Measurements from ENCODE around the gene ZNF668.

Gene ZNF668

DNA sequence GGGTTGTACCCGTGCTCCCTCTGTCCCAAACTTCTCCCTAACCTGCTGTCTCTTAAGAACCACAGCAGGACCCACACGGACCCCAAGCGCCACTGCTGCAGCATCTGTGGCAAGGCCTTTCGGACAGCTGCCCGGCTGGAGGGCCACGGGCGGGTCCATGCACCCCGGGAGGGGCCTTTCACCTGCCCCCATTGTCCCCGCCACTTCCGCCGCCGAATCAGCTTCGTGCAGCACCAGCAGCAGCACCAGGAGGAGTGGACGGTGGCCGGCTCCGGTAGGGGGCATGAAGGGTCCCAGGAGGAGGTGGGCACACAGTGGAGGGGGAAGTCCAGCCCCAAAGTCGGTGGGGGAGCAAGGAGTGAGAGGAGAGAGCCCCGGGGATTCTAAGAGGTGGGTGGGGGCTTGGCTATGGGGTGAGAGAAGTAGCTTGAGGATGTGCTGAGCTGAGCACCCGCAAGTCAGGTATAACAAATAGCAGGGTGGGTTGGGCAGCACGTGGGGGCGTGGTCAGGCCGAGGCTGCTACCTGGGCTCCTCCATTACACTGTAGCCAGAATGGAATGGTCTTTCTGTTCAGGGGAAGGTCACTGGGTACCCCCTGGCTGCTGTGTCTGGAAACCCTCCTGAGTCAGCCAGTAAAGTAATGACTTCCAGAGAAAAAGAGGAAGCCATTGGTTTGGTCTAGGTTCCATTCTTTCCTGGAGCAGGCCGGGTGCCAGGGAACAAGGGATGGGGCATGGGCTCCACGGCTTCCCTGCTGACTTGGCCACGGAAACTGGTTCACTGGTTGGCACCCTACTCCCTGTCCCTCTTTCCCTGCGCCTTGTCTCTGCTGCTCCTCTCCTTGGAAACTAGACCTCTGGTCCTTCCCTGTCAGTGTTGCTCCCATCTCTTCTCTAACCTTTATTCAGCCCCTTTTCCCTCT is 7.7 kb upstream of the ZNF668 start:
- DNase-seq (ENCODE audit: low read depth in 2 of 2): no peak

DNA sequence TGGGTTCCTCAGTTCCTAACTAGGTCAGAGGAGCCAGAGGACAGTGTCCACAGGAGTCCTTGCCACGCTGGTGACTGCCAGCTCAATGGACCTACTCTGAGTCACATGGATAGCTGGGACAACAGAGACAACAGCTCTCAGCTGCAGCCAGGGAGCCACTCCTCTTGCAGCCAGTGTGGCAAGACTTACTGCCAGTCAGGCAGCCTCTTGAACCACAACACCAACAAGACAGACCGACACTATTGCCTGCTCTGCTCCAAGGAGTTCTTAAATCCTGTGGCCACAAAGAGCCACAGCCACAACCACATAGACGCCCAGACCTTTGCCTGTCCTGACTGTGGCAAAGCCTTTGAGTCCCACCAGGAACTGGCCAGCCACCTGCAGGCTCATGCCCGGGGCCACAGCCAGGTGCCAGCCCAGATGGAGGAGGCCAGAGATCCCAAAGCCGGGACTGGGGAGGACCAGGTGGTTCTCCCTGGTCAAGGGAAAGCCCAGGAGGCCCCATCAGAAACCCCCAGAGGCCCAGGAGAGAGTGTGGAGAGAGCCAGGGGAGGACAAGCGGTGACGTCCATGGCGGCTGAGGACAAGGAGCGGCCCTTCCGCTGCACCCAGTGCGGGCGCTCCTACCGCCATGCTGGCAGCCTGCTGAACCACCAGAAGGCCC is 6.8 kb upstream of the ZNF668 start:
- no peak for DNase-seq (ENCODE audit: low read depth in 2 of 2)

DNA sequence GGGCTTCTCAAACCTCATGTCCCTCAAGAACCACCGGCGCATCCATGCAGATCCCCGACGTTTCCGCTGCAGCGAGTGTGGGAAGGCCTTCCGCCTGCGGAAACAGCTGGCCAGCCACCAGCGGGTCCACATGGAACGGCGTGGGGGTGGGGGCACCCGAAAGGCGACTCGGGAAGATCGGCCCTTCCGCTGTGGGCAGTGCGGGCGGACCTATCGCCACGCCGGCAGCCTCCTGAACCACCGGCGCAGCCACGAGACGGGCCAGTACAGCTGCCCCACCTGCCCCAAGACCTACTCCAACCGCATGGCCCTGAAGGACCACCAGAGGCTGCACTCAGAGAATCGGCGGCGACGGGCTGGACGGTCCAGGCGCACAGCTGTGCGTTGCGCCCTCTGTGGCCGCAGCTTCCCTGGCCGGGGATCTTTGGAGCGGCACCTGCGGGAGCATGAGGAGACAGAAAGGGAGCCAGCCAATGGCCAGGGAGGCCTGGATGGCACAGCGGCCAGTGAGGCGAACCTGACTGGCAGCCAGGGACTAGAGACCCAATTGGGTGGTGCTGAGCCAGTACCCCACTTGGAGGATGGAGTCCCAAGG is 6.1 kb upstream of the ZNF668 start:
- no peak for DNase-seq (ENCODE audit: low read depth in 2 of 2)

DNA sequence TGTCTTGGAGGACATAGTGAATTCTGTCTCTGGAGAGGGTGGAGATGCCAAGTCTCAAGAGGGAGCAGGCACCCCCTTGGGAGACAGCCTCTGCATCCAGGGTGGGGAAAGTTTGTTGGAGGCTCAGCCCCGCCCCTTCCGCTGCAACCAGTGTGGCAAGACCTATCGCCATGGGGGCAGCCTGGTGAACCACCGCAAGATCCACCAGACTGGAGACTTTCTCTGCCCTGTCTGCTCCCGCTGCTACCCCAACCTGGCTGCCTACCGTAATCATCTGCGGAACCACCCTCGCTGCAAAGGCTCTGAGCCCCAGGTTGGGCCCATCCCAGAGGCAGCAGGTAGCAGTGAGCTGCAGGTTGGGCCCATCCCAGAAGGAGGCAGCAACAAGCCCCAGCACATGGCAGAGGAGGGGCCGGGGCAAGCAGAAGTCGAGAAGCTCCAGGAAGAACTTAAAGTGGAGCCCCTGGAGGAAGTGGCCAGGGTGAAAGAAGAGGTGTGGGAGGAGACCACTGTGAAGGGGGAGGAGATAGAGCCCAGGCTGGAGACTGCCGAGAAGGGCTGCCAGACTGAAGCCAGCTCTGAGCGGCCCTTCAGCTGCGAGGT is 5.4 kb upstream of the ZNF668 start:
- no peak for DNase-seq (ENCODE audit: low read depth in 2 of 2)

DNA sequence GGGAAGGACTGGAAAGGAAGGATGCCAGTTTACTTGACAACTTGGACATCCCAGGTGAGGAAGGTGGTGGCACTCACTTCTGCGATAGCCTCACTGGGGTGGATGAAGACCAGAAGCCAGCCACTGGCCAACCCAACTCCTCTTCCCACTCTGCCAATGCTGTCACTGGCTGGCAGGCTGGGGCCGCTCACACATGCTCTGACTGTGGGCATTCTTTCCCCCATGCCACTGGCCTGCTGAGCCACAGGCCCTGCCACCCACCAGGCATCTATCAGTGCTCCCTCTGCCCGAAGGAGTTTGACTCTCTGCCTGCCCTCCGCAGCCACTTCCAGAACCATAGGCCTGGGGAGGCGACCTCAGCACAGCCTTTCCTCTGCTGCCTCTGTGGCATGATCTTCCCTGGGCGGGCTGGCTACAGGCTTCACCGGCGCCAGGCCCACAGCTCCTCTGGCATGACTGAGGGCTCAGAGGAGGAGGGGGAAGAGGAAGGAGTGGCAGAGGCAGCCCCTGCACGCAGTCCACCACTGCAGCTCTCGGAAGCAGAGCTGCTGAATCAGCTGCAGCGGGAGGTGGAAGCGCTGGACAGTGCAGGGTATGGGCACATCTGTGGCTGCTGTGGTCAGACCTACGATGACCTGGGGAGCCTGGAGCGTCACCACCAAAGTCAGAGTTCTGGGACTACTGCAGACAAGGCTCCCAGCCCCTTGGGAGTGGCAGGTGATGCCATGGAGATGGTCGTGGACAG is 4.7 kb upstream of the ZNF668 start:
- DNase-seq (ENCODE audit: low read depth in 2 of 2): no peak

DNA sequence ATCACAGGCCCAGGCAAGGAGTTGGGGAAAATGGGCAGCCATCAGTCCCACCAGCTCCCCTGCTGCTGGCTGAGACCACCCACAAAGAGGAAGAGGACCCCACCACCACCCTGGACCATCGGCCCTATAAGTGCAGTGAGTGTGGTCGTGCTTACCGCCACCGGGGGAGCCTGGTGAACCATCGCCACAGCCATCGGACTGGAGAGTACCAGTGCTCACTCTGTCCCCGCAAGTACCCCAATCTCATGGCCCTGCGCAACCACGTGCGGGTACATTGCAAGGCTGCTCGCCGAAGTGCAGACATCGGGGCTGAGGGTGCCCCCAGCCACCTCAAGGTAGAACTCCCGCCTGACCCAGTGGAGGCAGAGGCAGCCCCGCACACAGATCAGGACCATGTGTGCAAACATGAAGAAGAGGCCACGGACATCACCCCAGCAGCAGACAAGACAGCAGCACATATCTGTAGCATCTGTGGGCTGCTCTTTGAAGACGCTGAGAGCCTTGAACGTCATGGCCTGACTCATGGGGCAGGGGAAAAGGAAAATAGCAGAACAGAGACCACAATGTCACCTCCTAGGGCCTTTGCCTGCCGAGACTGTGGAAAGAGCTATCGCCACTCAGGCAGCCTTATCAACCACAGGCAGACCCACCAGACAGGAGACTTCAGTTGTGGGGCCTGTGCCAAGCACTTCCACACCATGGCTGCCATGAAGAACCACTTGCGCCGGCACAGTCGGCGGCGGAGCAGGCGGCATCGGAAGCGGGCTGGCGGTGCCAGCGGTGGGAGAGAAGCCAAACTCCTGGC is 3.8 kb upstream of the ZNF668 start:
- no peak for DNase-seq (ENCODE audit: low read depth in 2 of 2)

DNA sequence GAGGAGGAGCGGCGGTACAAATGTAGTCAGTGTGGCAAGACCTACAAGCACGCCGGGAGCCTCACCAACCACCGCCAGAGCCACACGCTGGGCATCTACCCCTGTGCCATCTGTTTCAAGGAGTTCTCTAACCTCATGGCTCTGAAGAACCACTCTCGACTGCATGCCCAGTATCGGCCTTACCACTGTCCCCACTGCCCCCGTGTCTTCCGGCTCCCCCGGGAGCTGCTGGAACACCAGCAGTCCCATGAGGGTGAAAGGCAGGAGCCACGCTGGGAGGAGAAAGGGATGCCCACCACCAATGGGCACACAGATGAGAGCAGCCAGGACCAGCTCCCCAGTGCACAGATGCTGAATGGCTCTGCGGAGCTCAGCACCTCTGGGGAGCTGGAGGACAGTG is 3.0 kb upstream of the ZNF668 start:
- no peak for DNase-seq (ENCODE audit: low read depth in 2 of 2)

DNA sequence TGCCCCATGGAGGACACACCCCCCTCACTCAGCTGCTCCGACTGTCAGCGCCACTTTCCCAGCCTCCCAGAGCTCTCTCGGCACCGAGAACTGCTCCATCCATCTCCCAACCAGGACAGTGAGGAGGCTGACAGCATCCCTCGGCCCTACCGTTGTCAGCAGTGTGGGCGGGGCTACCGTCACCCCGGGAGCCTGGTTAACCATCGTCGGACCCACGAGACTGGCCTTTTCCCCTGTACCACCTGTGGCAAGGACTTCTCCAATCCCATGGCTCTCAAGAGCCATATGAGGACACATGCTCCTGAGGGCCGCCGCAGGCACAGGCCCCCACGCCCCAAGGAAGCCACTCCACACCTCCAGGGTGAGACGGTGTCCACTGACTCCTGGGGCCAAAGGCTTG is 2.3 kb upstream of the ZNF668 start:
- DNase-seq (ENCODE audit: low read depth in 2 of 2): no peak

DNA sequence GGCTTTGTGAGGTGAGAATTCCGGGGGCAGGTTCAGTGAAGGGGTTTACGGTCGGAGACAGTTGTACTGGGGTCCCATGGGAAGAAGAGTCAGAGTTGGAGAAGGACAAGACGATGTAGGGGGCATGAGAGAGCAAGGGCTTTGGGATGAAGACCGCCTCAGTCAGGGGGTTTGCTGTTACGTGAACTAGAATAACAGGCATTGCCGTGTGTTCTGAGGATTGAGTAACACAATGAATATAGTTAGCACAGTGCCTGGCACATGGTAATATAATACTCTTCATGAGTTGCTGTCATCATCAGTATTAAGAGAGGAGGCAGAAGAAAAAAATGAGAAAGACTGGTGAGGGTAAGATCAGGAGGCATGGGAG is 759 bp upstream of the ZNF668 start:
- DNase-seq (ENCODE audit: low read depth in 2 of 2): no peak

DNA sequence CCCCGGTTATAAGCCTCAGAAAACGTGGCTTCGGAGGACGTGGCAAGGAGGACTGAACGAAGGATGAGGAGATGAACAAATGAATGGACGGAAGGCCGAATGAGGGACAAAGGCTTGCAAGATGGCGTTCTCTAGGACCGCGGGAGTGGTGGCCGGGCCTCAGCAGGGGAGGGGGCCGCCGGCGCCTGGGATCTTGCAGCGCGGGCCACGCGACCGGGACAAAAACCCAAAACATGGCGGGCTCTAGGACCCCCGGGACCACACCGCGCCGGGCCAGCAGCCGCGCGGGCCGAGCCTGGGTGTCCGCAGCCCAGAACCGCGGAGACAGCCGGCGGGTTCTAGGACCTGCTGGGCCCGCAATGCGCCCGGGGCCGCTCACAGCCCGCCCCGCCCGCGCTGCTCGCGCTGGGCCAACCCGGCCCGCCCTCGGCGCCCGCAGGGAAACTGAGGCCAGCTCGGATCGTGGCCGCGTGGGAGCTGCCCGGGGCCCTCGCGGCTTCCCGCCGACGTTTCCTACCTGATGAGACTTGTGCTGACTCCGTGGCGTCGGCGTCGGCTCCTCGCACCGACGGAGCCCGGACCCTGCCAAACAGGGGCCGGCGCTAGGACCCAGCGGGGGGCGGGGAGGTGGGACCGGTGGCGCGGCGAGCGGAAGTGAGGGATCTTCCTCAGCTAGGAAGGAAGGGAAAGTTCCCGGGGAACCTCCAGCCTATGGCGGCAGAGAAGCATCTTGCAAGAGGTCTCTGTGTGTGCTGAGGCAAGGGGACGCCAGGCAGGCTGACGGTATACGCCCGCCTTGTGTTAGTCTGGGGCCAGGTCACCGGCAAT is 684 bp downstream of the ZNF668 start:
- DNase-seq (ENCODE audit: low read depth in 2 of 2): peak; percentile 73 to 76

DNA sequence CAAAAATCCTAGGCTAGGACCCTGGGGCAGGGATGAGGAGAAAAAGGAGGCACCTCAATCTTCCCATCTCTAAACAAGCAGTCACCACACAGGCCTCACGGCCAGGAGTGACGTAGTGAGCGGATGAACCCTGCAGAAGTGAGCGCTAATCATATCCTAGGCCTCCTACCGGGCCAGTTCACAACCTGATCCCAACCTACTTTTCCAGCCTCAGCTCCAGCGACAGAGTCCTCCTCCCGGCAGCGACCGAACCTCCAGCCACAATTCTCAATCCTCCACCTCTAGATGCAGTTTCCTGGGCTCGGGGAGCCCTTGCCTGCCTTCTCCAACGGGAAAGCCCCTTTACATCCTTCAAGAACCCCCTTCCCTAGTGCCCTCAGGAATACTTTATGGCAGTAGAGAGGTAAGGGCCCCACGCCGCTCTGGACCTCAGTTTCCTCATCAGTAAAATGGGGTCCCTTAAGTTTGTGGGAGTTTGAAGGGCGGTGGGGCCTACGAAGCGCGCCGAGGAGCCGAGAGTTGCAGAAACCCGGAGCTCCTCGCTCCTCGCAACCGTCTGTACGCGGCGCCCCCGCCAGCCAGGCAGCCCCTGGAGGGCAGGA is 1.4 kb downstream of the ZNF668 start:
- DNase-seq (ENCODE audit: low read depth in 2 of 2): no peak

DNA sequence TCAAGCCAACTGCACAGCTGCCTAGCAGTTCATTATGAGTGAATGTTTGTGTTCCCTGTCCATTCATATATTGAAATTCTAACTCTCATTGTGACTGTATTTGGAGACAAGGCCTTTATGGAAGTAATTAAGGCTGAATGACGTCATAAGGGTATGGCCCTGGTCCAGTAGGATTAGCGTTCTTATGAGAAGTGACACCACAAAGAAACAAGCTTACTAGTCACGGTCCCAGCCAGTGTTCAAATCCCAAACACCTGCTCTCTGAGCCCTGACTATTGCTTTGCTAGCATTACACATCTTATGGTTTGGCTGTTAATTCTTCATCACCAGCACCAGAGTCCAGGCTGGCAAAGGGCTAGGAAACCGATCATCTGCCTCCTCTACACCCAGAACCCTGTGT is 2.2 kb downstream of the ZNF668 start:
- peak; percentile 78 to 79 for DNase-seq (ENCODE audit: low read depth in 2 of 2)

DNA sequence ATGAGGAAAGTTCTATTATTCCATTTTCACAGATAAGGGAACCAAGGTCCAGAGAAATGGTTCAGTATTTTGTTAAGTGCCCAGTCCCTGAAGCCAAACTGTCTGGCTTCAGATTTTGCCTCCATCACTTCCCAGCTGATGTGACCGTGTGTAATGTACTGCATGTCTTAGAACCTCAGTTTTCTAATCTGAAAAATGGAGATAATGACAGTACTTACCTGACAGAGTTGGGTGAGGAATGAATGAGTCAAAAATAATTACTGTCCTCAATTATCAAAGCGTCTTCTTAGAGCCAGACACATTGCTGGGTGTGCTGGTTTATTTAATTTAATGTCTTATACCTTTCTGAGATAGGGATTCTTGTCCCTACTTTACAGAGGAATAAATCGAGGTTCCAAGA is 6.7 kb downstream of the ZNF668 start:
- DNase-seq (ENCODE audit: low read depth in 2 of 2): no peak

DNA sequence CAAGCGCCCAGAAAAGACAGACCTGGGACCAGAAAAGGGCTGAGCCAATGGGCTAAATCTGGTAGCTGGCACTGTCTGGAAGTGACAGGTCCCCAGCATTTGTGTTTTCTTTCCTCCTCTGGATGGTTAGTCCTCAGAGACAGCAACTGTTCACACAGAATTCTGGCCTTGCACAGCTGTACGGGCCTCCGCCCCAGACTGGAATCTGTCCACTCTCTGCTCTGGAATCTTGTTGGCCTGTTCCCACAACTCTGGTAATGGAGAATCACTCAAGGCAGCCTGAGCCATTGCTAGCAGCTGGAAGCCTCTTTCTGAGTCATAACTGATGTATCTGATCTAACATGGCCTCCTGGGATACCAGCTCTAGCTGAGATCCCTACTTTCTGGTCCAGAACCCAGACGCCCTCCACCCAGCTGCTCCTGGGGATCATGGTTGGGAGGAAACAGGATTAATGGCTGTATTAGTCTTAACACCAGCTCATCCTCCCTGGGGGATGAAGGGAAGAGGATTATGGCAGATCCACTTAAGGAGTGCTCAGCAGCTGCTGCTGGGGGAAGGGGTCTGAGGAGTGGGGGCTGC is 9.1 kb downstream of the ZNF668 start:
- DNase-seq (ENCODE audit: low read depth in 2 of 2): peak; percentile 88 to 89

DNA sequence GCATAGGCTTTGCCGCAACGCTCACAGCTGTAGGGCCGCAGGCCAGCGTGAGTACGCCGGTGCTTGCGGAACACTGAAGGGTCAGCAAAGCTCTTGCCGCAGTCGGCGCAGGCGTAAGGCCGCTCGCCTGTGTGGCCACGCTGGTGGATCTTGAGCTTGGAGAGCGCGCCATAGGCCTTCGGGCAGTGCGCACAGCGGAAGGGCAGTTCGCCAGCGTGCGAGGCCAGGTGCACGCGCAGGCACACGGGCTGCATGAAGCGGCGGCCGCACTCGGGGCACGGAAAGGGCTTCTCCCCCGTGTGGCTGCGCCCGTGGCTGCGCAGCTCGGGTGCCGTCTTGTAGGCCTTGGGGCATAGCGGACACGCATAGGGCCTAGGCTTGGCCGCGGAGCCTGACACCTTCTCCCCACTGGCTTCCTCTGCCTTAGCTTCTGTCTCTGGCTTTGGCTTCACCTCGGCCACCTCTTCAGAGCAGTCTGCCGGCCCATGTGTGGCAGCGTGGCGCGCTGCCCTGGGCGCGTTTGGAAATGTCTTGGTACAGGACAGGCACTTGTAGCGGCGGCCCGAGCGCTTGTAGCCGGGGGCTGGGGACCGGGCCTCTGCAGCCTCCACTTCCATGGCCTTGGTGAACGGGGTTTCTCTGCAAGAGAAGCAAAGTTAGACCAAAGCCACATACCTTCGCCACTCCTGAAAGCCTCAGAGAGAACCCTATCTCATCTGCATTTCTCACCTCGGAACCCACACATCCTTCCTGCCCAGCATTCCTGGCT is 10.0 kb downstream of the ZNF668 start:
- DNase-seq (ENCODE audit: low read depth in 2 of 2): no peak

DNA sequence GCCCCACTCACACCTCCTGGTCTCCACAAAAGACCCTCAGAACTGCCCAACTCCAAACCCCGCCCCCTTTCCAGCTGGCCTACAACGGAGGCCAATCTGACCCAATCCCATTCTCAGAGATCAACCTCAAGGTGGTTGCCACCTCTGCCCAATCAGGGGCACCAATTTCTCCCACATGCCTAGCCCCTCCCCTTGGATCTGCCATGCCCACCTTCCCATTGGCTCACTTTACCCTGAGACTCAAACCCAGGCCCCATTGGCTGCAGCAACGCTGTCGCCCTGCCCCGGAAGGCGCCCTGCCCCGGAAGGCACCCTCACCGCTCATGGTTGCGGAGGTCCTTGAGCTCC is 10.6 kb downstream of the ZNF668 start:
- DNase-seq (ENCODE audit: low read depth in 2 of 2): no peak

DNA sequence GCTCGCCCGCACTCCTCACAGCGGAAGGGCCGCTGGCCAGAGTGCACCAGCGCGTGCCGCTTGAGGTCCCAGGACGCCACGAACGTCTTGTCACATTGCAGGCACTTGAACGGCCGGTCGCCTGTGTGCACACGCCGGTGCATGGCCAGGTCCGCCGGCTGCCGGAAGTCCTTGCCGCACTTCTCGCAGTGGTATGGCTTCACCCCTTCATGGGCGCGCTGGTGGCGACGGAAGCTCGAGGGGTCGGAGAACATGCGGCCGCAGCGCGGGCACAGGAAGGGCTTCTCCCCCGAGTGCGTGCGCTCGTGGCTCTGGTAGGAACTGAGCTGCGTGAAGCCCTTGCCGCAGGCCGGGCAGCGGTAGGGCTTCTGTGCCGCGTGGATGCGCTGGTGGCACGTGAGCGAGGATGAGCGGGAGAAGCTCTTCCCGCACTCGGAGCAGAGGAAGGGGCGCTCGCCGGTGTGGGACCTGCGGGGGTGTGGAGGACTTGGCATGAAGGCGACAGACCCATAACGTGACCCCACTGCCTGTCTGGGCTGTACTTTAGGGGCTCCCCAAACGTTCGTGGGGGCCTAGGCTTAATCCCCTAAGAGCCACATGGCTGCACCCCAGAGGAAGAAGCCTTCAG is 12.1 kb downstream of the ZNF668 start:
- no peak for DNase-seq (ENCODE audit: low read depth in 2 of 2)

DNA sequence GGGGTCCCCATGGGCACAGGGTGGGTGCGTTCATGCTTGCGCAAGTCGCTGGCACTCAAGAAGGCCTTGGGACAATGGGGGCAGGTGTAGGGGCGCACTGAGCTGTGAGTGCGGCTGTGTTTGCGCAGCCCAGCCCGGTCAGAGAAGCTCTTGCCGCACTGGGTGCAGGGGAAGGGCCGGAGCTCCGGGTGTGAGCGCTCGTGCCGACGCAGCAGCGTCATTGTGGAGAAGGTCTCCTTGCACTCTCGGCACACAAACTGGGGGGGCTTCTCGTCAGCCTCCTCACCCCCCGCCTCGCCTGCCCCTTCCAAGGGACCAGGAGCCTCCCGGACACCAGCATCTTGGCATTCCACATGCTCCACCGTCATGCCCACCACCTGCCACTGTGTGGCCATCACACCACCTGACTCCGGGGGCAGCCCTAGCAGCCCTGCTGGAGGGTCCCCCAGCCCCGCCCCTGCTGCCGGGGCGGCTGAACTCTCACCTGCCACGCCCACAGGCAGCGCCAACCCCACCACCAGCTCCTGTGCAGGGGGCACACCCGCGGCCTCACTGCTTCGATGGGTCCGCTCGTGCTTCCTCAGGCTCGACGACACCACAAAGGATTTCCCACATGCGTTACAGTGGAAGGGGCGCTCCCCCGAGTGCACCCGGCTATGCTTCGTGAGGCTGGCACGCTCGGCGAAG is 12.8 kb downstream of the ZNF668 start:
- DNase-seq (ENCODE audit: low read depth in 2 of 2): no peak

Data from fibroblast of skin of left quadriceps (primary cell).